ENCODE measurements around the gene RMDN2. TPM values are rescaled to one million over a fixed set of nuclear protein-coding genes. Genes with fewer than 3 reads are reported as not detected.

Gene RMDN2
- total and polyA plus RNA-seq, 10 of the 15 experiments (the other 5 are each of a cell fraction or from before 2014, with no cell fraction given) = 2.6 to 12.4 (median 9.2) TPM

GRCh38 chr2:37896319-37896718 lies 28.8 kb upstream of the RMDN2 start:
- no peak overlapping the region for H3K27ac ChIP-seq (ENCODE audit: control insufficient read depth, insufficient read depth)
- peaks cover 2% of the 10 kb centered on the region; the same call in 2 of the 3 replicates for H3K9me3 ChIP-seq (replicated peaks; ENCODE audit: control insufficient read depth, insufficient read depth, low read length)
- H2AFZ ChIP-seq (ENCODE audit: control insufficient read depth, low read depth, low read length) = no peak overlapping the region
- no peak for FAIRE-seq
- no peak overlapping the region for H3K4me3 ChIP-seq
- no peaks in the 10 kb centered on the region for H4K20me1 ChIP-seq (ENCODE audit: control insufficient read depth, insufficient read depth)
- ChIA-PET CTCF (interaction anchor here (1.1 to 7.3 kb wide), 6 partner anchors 10 to 217 kb away, joined by 3 to 82 read pairs (median 4); no protein-coding TSS in a partner anchor), SMC1A (ENCODE audit: uncharacterized antibody, unreplicated experiment) (interaction anchor here (0.7 to 3.1 kb wide), 5 partner anchors 11 to 219 kb away, joined by 3 to 22 read pairs (median 4); no protein-coding TSS in a partner anchor), RAD21 (ENCODE audit: unreplicated experiment) (interaction anchor here (1.2 to 1.3 kb wide), 3 partner anchors 19 to 30 kb away, joined by 3 to 4 read pairs (median 3); partner anchors contain the start of gene RMDN2), POLR2A (interaction anchor here (0.6 kb wide), 1 partner anchor 82 kb away, joined by 5 read pairs; no protein-coding TSS in a partner anchor)
- no peaks in the 10 kb centered on the region for H3K27me3 ChIP-seq (replicated peaks in 1 of 2; ENCODE audit: control insufficient read depth in 2 of 2, insufficient read depth in 2 of 2, low read length in 1 of 2)
- WGBS (ENCODE audit: insufficient coverage, insufficient replicate concordance, low lambda C conversion rate, missing lambda C conversion rate) = 89% methylated on average over 3 of the region's 3 CpGs
- H3K9ac ChIP-seq (ENCODE audit: control insufficient read depth, insufficient read depth, low read length) = no peak overlapping the region
- H3K36me3 ChIP-seq (ENCODE audit: control insufficient read depth in 2 of 2, insufficient read depth in 2 of 2, low read length in 1 of 2) = no peaks in the 10 kb centered on the region
- TF ChIP-seq POLR2AphosphoS2 (IDR thresholded peaks at IDR 0.05; ENCODE audit: low read depth, low read length) (no peak), RAD21 (IDR thresholded peaks at IDR 0.05; ENCODE audit: insufficient read depth, low read depth, low read length) (peak; percentile 56), CTCF (IDR thresholded peaks at IDR 0.05 in 2 of 3, conservative IDR thresholded peaks at IDR 0.05 in 1 of 3; ENCODE audit: control insufficient read depth in 2 of 3, extremely low read depth in 1 of 3, insufficient read depth in 1 of 3, low read depth in 3 of 3, low read length in 3 of 3) (peak in 2 of 3 experiments; percentile 5 to 30; a peak in 3 of 6 replicates)
- H3K4me2 ChIP-seq (ENCODE audit: control insufficient read depth, insufficient read depth) = no peak overlapping the region
- in situ Hi-C loops (cut with MboI) (no loop called here), intact Hi-C loops (cut with micrococcal nuclease; ENCODE audit: unreplicated experiment) (loop anchor here (1.0 to 10.0 kb wide), 2 partner anchors 178 to 378 kb away; partner anchors contain the start of gene CYP1B1)
- no peak for ATAC-seq
- H3K4me1 ChIP-seq (ENCODE audit: control insufficient read depth, insufficient read depth, low read length) = peaks cover 40% of the 10 kb centered on the region
- H3K79me2 ChIP-seq (ENCODE audit: control insufficient read depth, insufficient read depth, low read length) = no peaks in the 10 kb centered on the region
- no TSS peak for BruUV-seq (replicated peaks)
- no peak for DNase-seq (ENCODE audit: low read depth, low spot score)
